ENCODE measurements around the gene MAD1L1. TPM values are rescaled to one million over a fixed set of nuclear protein-coding genes. Genes with fewer than 3 reads are reported as not detected.
"Not testable (repeated sequence)": the region's sequence is repeated elsewhere in the genome, so short reads cannot be mapped to it uniquely, and the experiment has no call there.

MAD1L1 gene
- total RNA-seq, 1 donor from 2014 or later, result 59.6 TPM

DNA sequence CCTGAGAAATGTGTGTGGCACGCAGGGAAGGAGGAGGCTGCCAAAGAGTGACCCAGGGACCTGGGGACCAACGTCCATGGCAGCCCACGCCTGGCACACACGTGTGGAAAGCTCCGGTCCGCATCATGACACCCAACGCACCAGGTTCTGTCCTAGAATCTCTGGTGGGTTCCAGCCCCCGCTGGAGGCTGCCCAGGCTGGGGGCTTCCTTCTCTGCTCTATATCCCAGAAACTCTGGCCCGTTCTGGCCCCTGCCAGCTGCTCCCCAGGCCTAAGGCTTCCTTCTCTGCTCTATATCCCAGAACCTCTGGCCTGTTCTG is 300.8 kb downstream of the MAD1L1 start:
- no peak for DNase-seq (ENCODE audit: low spot score in 2 of 2)
- TF ChIP-seq, protein P1, sequence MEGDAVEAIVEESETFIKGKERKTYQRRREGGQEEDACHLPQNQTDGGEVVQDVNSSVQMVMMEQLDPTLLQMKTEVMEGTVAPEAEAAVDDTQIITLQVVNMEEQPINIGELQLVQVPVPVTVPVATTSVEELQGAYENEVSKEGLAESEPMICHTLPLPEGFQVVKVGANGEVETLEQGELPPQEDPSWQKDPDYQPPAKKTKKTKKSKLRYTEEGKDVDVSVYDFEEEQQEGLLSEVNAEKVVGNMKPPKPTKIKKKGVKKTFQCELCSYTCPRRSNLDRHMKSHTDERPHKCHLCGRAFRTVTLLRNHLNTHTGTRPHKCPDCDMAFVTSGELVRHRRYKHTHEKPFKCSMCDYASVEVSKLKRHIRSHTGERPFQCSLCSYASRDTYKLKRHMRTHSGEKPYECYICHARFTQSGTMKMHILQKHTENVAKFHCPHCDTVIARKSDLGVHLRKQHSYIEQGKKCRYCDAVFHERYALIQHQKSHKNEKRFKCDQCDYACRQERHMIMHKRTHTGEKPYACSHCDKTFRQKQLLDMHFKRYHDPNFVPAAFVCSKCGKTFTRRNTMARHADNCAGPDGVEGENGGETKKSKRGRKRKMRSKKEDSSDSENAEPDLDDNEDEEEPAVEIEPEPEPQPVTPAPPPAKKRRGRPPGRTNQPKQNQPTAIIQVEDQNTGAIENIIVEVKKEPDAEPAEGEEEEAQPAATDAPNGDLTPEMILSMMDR (IDR thresholded peaks at IDR 0.05), result no peak
- Histone ChIP-seq H3K4me1 (no peaks in the 10 kb centered on the region), H3K9me3 (no peaks in the 10 kb centered on the region), H3K4me3 (no peak overlapping the region), H3K27ac (no peak overlapping the region), H3K36me3 (no peaks in the 10 kb centered on the region), H3K27me3 (no peaks in the 10 kb centered on the region)
- intact Hi-C loops (cut with DNase I), result no loop called here

DNA sequence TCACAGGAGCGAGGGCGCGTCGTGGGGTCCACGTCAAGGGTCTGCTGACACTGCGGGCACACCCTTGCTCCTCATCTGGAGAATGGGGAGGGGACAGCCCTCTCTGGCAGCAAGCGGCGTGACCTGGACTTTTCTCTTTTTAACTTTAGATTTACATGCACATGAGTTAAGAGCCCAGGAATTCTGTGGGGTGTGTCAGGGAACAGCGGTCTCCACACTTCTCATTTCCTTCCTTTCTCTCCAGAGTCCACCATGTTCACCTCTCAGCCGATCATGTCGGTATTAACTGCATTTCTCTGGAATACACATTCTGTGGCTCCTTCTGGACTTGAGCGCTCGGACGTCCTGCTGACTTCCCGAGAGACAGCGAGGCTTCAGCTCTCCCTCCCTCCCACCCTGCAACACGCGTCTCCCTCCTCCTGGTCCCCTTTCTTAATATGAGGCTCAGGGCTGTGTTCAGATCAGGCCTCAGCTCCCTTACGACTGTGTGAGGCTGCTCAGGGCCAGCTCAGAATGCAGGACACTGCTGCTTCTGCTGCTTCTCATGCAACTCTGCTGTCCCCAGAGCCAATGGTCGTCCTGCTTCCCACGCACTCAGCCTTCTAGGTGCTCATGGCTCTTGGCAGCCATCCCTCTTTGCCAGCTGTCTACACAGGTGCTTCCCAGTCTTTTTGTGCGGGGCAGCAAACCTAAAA is 301.3 kb downstream of the MAD1L1 start:
- DNase-seq (ENCODE audit: low spot score in 2 of 2), result no peak
- Histone ChIP-seq H3K27me3 (no peaks in the 10 kb centered on the region), H3K27ac (no peak overlapping the region), H3K4me1 (no peaks in the 10 kb centered on the region), H3K9me3 (no peaks in the 10 kb centered on the region), H3K36me3 (no peaks in the 10 kb centered on the region), H3K4me3 (no peak overlapping the region)
- intact Hi-C loops (cut with DNase I), result no loop called here
- TF ChIP-seq, protein P1 (IDR thresholded peaks at IDR 0.05), result no peak

DNA sequence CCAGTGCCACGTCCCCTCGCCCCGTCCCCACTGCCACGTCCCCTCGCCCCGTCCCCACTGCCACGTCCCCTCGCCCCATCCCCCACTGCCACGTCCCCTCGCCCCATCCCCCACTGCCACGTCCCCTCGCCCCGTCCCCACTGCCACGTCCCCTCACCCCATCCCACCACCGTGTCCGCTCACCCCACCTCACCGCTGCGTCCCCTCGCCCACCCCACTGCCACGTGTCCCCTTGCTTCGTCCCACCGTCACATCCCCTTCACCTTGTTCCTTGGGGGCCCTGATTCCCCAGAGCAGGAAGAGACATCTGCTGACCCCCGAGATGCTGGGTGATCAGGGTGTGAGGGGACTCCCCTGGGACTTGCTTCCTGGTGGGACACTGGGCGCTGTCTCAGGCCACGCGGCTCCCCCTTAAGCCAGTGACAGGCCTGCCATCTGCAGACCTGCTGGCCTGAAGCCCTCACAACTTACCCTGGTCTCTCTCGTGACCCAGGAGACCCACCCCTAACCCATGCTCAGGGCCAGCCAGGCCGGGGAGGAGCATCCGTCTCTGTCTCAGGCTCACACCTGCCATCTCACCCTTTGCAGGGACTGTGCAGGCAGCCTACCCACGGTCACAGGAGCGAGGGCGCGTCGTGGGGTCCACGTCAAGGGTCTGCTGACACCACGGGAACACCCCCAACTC is 302.2 kb downstream of the MAD1L1 start:
- Histone ChIP-seq H3K27ac (no peak overlapping the region), H3K4me3 (no peak overlapping the region), H3K27me3 (no peaks in the 10 kb centered on the region), H3K36me3 (no peaks in the 10 kb centered on the region), H3K9me3 (no peaks in the 10 kb centered on the region), H3K4me1 (no peaks in the 10 kb centered on the region)
- DNase-seq (ENCODE audit: low spot score in 2 of 2), result no peak
- TF ChIP-seq, protein P1 (IDR thresholded peaks at IDR 0.05), result no peak
- intact Hi-C loops (cut with DNase I), result no loop called here

DNA sequence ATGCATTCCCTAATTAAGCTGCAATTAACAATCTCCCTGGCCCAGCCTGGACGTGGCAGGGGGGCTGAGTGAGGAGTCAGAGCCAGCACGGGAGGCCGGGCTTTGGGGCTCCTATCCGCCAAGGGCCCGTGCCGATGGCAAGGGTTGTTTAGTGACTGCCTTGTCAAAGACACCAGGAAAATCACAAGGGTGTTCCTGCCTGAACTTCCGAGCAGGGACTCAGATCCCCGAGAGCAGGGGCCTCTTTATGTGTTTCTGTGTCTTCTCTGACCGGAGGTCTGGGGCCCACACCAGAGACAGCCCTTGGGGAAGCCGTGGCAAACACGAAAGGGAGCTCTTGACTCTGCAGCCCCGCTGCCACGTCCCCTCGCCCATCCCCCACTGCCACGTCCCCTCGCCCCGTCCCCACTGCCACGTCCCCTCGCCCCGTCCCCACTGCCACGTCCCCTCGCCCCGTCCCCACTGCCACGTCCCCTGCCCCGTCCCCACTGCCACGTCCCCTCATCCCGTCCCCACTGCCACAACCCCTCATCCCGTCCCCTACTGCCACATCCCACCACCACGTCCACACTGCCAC is 303.3 kb downstream of the MAD1L1 start:
- H3K36me3 ChIP-seq; H3K27me3 ChIP-seq; H3K27ac ChIP-seq; H3K4me3 ChIP-seq; H3K9me3 ChIP-seq; intact Hi-C loops (cut with DNase I); DNase-seq (ENCODE audit: low spot score in 2 of 2); H3K4me1 ChIP-seq: not testable (repeated sequence)

DNA sequence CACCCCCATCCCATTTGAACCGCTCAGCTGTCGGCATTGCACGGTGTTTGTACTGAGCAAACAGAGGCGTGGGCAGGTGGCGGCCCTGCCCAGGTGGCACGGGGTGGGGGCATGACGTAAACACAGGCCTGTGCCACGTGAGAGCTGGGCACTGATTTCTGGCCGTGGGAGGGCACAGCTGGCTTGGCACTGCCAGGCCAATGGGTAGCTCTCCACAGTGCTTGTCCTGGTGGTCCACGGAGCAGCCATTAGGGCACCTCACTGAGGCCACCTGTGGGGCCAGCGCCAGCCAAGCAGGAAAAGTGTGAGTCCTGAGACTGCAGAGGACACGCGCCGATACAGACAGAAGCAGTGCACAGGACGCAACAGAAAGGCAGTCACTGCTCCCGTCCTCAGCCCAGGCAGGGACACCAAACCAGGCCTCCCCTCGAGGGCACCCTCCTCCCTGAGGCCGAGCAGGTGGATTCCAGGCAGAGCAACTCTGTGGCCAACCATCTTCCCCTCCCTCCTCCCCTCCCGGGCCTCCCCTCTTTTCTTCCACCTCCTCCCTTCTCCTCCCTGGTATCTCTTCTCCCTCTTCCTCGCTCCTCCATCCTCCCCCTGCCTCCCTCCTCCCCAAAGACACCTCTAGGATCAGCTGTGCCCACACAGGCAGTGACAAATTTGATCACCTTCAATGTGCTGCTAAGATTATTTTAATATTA is 303.9 kb downstream of the MAD1L1 start:
- Histone ChIP-seq H3K27me3 (no peaks in the 10 kb centered on the region), H3K4me3 (no peak overlapping the region), H3K9me3 (no peaks in the 10 kb centered on the region), H3K27ac (no peak overlapping the region), H3K36me3 (no peaks in the 10 kb centered on the region), H3K4me1 (no peaks in the 10 kb centered on the region)
- TF ChIP-seq, protein P1 (IDR thresholded peaks at IDR 0.05), result no peak
- DNase-seq (ENCODE audit: low spot score in 2 of 2), result no peak
- intact Hi-C loops (cut with DNase I), result no loop called here

Data from ascending aorta (tissue), 2 donors.